Measurements from ENCODE around the gene RFNG.

RFNG gene

DNA sequence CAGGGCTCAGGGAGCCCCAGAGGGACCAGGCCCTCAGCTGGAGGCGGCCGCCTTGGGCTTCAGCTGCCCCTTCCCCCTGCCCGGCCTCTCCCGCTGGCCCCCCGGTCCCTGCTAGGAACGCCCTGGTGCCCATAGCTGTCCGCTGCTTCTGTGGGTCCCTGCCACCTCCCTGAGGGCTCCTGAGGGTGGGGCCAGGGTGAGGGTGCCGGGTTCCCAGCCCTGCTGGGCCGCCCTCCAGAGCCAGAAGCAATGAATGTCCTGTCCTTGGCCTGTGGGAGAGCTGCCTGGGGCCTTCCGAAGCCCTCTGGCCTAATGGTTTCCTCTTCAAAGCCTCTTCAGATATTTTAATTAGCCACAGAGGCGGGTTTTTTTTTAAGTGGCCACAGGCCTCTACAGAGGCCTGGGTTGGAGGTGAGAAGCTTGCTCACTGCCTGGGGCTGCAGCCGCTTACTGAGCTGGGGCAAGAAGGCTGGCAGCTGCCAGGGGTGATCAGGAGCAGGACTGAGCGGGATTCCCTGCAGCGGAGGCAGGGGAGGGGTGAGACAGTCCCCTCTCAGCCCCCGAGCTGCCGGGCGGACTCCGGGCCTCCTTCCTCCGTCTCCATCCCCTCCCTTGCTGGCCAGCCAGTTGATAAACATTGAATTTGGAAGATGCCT, 38.8 kb downstream of the RFNG start:
- no peak for FAIRE-seq

DNA sequence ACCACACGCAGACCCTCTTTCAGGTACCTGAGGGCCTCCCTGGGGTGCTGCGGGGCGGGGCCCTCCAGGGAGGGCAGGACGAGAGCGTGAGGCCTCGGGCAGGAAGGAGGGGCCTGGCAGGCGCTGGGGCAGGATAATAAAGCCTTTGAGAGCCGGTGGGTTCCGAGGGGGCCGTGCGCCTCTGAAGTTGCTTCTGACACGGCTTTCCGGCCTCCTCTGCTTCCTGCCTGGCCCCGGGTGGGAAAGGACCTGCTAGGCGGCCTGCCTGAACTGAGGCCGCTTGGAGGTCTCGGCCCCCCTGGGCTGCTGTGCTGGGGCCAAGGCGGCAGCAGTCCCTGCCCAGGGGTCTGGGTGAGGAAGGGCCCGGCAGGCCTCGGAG, 39.4 kb downstream of the RFNG start:
- FAIRE-seq = no peak

GRCh38 chr17:82011617-82012187, 39.9 kb downstream of the RFNG start:
- FAIRE-seq = no peak

DNA sequence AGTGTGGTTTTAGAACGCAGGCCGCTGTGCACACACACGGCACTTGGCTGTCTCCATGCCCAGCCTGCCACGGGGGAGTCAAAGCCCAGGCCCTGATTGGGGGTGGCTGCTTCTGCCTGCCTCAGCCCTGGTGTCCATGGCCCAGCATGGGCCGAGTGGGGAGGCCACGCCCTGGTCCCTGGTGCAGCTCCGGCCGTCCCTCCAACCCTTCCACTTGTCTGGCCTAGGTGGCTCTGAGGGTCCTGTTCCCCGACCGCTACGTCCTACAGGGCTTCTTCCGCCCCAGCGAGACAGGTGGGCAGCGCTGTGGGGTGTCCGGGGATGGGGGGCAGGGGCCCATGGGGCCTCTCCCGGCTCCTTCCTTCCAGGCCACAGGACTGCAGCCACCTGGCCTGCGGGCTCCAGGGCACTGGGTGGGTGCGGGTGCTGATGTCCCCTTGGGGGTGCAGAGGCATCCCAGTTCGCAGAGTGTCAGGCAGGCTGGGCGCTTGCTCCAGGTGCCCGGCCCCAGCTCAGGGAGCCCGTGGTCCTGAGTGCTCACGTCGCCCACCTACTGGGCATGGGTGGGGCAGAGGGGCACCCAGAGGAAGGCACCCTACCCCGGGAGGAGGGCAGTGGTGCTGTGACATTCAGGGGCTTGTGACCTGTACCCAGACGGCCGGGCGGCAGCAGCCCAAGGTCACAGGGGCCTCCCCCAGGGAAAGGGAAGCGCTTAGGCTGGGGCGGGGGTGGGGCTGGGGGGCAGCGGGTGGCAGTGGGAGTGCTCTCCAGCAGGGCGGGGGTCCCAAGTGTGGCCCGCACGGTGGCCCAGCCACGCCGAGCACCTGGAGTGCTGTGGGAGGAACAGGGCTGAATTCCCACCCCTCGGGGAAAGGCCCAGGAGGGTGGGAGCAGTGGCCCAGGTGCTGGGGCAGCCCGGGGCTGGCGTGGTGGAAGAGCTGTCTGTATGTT, 40.8 kb downstream of the RFNG start:
- FAIRE-seq = no peak

DNA sequence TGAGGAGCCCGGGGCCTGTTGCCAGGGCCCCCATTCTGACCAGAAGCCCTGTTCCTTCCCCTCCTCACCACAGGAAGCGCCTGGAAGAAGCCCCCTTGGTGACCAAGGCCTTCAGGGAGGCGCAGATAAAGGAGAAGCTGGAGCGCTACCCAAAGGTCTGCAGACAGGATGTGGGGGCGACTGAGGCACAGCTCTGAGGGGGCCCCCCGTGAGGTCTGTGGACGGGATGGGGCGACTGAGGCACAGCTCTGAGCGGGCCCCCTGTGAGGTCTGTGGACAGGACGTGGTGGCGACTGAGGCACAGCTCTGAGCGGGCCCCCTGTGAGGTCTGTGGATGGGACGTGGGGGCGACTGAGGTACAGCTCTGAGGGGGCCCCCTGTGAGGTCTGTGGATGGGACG, 42.2 kb downstream of the RFNG start:
- FAIRE-seq = no peak

DNA sequence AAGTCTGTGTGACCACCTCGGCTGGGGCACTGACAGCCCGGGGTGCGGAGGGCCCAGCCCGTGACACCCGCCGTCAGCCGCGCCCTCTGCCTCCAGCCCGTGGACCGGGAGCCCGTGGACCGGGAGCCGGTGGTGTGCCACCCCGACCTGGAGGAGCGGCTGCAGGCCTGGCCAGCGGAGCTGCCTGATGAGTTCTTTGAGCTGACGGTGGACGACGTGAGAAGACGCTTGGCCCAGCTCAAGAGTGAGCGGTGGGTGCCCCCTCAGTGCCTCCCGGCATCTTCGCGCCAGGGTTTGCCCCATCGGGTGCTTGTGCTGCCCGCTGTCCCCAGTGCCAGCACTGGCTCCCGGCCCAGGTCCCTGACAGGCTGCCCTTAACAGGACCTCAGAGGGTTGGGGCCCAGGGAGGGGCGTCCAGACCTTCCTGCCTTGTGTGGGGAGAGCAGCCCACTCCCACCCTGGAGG, 42.6 kb downstream of the RFNG start:
- no peak for FAIRE-seq

DNA sequence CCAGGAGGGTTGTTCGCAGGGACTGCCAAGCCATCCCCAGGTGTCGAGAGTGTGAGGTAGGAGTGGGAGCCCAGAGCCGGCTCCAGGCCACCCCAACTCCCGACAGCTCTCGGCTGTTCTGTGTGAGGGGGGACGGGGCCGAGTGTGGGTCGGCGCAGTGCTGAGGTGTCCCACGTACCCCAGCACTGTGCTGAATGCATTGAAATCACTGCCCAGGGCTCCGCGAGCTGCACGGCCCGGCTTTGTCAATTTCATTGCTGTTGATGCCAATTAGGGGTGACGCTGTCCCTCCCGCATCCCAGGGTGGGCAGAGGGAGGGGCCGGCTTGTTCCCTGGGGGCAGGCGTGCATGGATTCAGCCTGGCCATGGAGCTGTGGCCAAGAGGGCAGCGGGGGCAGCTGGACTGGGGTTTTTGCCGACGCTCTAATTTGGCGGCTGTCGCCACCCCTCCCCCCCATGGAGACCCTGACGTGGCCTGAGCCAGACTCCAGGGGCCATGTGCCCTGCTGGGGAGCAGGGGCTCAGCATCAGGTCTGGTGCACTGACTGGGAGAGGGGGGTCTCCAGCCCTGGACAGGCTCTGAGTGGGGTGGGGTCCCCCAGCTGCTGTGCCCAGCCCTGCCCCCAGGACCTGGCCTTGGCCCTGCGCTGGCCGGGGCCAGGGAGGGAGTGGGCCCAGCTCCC, 43.2 kb downstream of the RFNG start:
- FAIRE-seq = no peak

DNA sequence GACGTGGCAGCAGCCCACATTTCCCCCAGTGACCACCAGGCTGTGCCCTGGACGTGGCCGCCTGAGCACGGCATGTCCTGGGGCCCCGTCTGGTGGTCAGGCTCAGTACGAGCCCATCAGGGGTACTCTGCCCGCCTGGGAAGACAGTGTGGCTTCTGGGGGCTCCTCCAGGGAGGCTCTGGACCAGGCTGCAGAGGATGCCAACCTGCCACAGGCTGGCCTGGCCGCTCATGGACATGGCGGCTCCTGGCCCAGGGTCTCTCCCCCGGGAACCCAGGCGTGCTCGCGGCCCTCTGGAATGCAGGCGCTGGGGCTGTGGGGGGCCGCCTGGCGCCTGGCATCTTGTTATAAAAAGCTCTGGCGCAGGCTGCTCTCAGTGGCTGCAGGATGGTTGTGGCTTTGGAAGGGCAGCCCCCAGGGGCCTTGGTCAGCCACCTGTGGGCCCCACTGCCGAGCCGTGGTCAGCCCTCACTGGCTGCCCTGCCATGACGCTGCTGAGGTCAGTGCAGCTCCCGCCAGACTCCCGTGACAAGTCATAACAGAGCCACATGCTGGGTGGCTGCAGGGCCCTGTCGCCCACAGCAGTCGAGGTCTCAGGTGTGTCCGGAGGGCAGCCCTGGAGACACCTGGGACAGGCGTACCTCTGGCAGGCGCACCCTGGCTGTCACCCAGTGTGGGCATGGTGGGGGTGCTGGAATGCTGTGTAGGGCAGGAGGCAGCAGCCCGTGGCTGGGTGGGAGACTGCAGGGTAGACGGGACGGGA, 43.9 kb downstream of the RFNG start:
- FAIRE-seq = no peak

- no peak for FAIRE-seq
Observed at GRCh38 chr17:82007228-82007494, 44.5 kb downstream of the RFNG start.

DNA sequence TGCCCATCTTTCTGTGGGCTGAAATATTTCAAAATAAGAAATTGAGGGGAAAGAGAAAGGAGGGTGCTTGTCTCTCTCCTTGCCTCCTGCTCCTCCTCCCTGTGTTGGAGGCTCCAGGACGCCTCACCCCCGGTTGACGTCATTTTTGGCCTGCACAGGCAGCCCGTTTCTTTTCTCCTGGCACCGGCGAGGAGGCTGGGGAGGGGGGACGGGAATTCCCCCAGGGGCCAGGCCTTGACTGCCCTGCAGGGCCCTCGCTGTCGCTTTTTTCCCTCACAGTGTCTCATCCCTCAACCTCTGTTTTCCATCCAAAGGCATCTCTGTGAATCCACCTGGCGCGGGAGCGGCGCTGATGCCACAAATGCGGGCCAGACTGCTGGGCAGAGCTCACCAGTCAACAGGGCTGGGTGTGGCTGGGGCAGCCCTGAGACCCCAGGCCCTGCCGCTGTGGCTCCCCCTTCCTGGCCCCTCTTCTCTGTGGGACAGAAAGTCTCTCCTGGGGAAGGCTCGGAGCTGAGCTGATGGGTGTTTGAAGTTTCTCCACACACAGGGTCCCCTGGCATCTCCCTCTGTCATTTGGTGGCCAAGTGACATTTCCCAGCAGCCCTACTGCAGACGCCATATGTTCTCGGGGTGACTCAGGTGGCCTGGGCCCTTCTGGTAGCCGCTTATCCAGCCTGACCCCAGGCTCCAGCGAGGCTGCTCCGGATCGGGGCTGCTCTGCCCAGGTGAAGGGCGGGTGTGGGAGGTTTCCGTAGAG, 45.0 kb downstream of the RFNG start:
- no peak for FAIRE-seq

- FAIRE-seq = no peak
Observed at GRCh38 chr17:82005701-82006348, 45.8 kb downstream of the RFNG start.

DNA sequence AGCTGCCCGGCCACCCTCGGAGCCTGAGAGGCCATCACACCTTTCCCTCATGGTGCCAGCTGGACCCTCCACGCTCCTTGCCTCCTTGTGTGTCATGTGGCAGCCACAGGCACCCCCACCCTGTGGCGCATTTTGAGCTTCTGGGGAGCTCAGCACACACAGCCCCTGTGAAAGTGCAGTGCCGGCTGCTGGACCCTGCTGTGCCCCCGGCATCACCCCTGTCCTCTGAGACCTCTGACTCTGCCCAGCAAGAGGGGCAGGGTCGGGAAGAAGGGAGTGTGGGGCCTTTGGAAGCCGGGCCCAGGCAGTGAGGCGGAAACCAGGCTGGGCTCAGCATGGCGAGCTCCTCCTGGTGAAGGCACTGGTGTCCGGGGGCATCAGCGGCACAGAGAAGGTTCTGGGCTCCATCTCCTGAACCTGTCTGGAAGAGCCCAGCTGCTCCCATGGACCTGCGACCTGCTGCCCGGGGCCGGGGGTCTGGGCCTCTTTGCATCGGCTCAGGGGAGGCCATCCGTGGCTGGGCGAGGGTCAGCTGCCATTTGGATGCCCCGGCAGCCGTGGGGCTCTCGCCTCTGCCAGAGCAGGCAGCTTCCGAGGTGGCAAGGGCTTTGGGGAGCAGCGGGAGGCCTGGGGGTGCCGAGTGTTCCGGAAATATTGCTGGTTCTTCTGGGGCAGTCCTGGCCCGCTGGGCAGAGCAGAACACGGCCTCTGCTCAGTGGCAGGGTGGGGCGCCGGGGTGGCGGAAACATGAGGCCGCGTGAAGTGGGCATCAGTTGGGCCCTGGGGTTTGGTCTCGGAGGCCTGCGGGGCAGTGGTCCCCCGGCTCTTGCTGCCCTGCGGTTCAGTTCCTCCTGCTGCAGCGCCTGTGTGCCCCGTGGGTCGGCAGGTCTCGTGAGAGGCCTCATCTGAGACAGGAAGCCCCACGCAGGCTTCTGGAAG, 46.8 kb downstream of the RFNG start:
- no peak for FAIRE-seq

DNA sequence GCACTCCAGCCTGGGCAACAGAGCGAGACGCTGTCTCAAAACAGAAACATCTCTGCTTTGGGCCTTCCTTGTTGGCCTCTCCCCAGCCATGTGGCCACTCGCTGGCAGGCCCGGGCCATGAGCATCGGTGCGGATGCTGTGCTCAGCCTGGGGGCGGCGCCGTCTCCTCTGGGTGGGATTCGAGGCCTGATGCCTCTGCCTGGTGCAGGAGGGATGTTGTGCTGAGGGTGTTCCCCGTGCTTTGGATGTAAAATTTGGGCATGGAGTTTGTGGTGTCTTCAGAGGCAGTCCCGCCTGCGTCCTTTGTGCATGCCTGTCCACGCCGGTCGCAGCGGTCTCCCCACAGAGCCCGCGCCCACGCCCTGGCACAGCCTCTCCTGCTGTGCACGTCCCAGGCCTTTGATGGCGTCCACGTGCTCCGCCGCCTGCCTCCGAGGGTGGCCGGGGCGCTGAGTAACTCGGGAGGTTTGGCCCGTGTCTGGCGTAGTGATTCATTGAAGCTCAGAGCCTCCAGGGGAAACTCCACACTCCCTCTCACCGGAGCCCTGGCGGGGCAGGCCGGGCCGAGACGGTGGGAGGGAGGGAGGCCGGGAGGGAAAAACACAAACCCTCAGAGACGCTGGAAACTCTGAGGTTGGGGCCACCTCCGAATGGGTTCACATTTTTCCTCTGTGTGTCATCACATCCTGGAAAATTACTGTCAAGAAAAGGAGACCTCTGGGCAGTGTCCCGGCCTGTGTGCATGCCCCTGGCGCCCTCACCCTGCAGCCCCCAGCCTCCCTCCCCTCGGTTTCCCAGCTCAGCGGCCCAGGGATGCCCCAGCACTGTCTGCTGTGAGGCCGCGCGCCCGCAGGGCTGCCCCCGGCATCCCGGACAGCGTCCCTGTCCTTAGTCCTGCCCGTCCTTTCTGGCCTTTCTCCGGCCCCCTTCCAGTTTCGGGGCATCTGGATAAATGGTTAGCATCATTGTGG, 47.9 kb downstream of the RFNG start:
- FAIRE-seq = no peak

GRCh38 chr17:82001571-82002056, 50.0 kb downstream of the RFNG start:
- no peak for FAIRE-seq

GRCh38 chr17:82000803-82001570, 50.6 kb downstream of the RFNG start:
- FAIRE-seq = no peak

DNA sequence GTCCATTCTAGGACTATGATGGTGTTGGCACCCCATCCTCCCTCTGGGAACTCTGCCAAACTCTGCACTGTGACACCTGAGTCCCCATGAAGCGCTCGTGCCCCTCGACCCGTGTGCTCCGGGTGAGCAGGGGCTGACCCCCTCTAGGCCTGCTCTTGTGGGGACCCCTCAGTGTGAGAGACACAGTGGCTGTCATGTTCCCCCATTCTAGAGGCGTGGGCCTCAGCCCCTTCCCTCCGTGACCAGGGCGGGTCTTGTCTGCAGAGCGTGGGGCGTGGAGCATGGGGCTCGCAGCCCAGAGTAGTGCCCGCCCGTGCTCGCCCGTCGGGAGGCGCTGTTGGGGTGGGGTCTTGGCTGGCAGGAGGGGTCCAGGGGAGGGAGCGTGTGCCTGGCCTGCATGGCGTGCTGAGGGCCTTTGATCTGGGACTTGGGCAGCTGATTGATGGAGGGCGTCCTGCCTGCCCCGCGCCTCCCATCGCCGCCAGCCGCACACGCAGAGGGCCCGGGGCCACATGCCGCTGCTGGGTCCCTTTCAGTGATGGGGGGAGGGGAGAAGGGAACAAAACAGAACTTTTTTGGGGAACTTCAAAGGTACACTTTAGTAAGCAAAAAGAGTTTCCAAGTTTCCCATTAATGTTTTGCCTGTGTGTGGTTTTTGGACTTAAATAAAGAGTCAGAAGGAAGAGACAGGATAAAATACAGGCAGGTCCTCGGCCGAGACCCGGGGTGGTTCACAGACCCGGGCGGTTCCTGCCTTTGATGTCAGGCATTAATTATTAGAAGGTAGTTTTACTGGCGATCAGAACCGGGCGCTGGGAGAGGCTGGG, 51.4 kb downstream of the RFNG start:
- FAIRE-seq = no peak

DNA sequence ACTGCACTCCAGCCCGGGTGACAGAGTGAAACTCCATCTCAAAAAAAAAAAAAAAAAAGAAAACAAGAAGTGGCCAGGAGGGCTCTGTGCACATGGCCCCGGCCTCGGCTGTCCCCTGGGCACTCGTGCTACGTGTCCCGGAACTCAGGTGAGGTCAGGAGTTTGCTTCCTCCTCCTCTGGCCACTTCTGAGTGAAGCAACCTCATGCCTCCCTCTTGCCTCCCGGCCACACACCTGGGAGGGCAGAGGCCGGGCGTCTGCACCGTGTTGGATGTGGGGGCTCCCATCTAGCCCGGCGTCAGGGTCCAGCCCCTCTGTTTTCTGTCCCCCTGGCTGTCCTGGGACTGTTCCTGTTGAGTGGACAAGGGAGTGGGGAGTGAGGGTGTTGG, 52.0 kb downstream of the RFNG start:
- no peak for FAIRE-seq
